ENCODE measurements around the gene KCNH5.

KCNH5 gene

DNA sequence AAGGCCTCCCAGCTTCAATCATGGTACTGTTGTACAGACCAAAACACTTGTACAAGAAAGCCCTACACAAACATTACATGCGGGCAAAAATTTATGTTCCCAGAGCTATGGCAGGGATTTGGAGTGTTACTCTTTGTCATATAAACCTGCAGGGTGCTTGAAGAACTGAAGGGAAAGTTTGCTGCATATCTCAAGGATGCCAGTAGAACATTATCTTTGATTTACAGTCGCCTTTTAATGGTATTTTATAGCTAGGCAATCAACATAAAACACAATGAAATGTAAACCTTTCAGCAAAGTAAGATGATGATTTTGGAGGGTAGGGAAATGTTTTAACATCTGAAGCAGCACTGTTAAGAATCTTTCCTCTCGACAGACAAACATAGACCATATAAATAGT, 305.6 kb downstream of the KCNH5 start:
- no peak for DNase-seq (ENCODE audit: low read depth)

GRCh38 chr14:62736048-62737043, 308.9 kb downstream of the KCNH5 start:
- no peak for DNase-seq (ENCODE audit: low read depth)

DNA sequence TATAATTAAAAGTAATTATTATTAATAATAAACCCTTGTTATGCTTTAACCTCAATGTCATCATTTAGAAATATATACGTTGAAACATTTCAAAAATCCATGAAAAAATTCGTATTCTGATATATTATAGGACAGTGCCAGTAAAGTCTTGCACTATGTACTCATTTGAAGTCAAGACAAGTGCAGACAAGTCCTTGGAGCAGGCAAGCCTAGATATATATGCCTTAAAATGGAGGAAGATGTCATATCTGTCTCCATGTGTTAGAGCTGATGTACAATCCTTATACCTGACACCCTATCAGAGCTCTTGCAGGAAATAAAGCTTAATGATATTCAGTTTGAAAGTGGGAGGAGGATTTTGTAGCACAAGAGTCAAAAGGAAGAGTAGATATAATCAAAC, 310.4 kb downstream of the KCNH5 start:
- DNase-seq (ENCODE audit: low read depth), result no peak

GRCh38 chr14:62722406-62722805, 322.9 kb downstream of the KCNH5 start:
- peak; percentile 0 for DNase-seq (ENCODE audit: low read depth)

DNA sequence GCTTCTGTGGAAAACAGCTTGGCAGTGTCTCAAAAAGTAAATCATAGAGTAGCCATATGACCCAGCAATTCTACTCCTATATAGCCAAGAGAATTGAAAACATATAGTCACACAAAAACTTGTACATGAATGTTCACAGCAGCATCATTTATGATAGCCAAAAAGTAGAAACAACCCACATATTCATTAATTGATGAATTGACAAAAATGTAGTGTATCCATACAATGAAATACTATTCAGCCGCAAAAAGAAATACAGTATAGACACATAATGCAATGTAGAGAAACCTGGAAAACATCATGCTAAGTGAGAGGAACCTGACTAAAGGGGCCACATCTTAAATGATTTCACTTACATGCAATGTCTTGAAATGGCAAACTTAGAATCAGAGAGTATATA, 326.6 kb downstream of the KCNH5 start:
- no peak for DNase-seq (ENCODE audit: low read depth)

- DNase-seq (ENCODE audit: low read depth), result no peak
These were observed 333.8 kb downstream of the KCNH5 start for GRCh38 chr14:62711351-62712023.

GRCh38 chr14:62710811-62711210, 334.4 kb downstream of the KCNH5 start:
- no peak for DNase-seq (ENCODE audit: low read depth)

DNA sequence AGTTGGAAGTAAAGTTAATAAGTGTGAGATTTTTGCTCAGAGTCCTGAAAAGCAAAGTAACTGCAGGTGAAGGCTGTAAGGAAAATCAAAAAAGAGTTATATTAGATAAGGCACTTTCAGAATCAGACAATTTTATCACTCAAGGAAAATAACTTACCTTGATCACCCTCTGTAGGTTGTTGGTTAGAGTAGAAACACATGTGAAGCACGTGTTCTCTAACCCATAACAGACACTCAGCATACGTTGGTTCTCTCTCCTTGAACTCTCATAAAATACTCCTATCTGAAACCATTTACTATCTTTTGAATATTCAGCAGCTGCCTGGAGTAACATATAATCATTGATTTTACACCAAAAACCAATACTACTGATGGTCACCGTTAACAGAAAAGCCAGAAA, 335.5 kb downstream of the KCNH5 start:
- DNase-seq (ENCODE audit: low read depth), result no peak

- no peak for DNase-seq (ENCODE audit: low read depth)
These were observed 339.0 kb downstream of the KCNH5 start for GRCh38 chr14:62706217-62706616.

- DNase-seq (ENCODE audit: low read depth), result no peak
These were observed 347.8 kb downstream of the KCNH5 start for GRCh38 chr14:62697461-62697860.

DNA sequence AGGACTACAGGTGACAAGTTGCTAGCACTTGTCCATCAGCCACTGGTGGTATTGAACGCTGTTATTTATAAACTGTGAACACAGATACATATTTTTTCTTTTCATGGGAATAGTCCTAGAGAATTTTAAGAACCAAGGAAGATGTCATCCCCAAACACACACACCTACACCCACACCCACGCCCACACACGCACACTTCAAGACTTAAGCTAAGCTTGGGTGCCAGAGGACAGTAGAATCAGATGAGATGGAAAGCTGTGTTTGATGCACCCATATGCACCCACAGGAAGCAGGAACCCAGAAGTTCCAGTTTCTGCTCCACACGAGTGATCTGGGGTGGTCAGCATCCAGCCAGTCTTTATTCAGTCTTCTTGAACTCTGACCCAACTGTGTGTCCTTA, 348.3 kb downstream of the KCNH5 start:
- no peak for DNase-seq (ENCODE audit: low read depth)

GRCh38 chr14:62696331-62696924, 348.8 kb downstream of the KCNH5 start:
- no peak for DNase-seq (ENCODE audit: low read depth)

DNA sequence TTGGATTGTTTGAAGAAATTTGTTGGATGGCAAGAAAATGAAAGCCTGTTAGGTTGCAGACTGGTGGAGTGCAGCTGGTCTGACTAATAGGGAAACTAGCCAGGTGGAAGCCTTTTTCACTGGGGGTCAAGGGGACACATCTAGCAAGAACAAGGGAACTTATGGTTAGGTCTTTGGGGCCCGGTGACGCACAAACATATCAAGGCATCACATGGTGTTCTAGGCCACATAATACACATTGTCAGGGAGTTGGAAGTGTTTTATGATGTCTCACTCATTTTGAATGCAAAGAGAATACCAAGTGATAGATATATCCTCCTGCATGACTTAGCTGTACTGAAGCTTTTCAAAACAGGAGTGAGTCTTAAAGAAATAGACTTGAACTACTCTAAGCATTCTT, 351.2 kb downstream of the KCNH5 start:
- peak; percentile 52 for DNase-seq (ENCODE audit: low read depth)

GRCh38 chr14:62692490-62693106, 352.7 kb downstream of the KCNH5 start:
- no peak for DNase-seq (ENCODE audit: low read depth)

GRCh38 chr14:62691647-62692489, 353.4 kb downstream of the KCNH5 start:
- DNase-seq (ENCODE audit: low read depth), result peak; percentile 75

GRCh38 chr14:62689733-62690132, 355.5 kb downstream of the KCNH5 start:
- no peak for DNase-seq (ENCODE audit: low read depth)

GRCh38 chr14:62687818-62688217, 357.4 kb downstream of the KCNH5 start:
- DNase-seq (ENCODE audit: low read depth), result no peak

- DNase-seq (ENCODE audit: low read depth), result no peak
These were observed 360.9 kb downstream of the KCNH5 start for GRCh38 chr14:62684376-62684775.

GRCh38 chr14:62682208-62682607, 363.1 kb downstream of the KCNH5 start:
- no peak for DNase-seq (ENCODE audit: low read depth)

- no peak for DNase-seq (ENCODE audit: low read depth)
These were observed 370.6 kb downstream of the KCNH5 start for GRCh38 chr14:62674563-62675237.

Measured in ELR (cell line).